GM10266 (cell line): ENCODE results near the gene ALDH3A1.

Experiments used
- DNase-seq: peaks from one replicate; pipeline ENCODE4 v3.0.0; 2012; ENCODE audit errors: extremely low spot score
- TF ChIP-seq, protein P1 (sequence below): IDR thresholded peaks from 2 replicates; pipeline ENCODE4 v1.5.1; 2012; ENCODE audit warnings: mild to moderate bottlenecking, low read depth; ENCODE audit not compliant: control insufficient read depth, insufficient read depth; ENCODE audit errors: missing control alignments

Gene ALDH3A1

DNA sequence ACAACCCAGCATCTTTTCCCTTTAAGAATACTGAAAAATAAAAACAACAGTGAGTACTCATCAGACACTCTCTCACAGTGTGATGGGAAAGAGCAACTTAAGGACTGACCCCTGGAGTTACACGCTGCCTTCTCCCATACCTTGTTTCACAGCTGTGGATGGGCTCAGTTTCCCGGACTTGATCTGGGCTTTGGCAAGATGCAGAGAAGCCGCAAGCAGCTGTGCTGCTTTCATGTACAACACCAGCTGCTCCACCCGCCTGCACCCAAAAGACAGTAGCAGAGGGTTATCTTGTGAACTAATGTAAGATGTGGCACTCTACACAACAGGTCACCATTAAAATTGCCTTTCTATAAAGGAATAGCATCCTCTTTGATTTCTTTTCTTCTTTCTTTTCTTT is 32.7 kb upstream of the ALDH3A1 start:
- DNase-seq, result no peak
- TF ChIP-seq, protein P1, sequence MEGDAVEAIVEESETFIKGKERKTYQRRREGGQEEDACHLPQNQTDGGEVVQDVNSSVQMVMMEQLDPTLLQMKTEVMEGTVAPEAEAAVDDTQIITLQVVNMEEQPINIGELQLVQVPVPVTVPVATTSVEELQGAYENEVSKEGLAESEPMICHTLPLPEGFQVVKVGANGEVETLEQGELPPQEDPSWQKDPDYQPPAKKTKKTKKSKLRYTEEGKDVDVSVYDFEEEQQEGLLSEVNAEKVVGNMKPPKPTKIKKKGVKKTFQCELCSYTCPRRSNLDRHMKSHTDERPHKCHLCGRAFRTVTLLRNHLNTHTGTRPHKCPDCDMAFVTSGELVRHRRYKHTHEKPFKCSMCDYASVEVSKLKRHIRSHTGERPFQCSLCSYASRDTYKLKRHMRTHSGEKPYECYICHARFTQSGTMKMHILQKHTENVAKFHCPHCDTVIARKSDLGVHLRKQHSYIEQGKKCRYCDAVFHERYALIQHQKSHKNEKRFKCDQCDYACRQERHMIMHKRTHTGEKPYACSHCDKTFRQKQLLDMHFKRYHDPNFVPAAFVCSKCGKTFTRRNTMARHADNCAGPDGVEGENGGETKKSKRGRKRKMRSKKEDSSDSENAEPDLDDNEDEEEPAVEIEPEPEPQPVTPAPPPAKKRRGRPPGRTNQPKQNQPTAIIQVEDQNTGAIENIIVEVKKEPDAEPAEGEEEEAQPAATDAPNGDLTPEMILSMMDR, result no peak

DNA sequence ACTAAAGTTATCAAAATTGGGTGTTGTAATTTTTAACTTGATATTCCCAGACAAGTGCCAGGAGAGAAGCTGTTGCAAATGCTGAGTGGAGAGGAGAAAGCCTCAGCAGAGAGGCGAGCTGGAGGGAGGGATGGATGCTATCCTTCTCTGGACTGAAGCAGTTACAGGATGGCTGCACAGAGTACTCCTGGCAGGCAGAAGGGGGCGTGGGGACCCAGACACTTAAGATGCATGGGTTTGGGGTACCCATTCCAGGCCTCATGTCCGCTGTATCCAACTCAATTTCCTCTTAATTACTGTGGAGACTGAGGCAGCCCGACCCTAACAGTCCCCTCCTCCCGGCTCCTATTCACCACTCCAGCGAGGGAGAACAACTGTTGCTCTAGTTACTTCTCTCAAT is 25.4 kb upstream of the ALDH3A1 start:
- TF ChIP-seq, protein P1, result no peak

DNA sequence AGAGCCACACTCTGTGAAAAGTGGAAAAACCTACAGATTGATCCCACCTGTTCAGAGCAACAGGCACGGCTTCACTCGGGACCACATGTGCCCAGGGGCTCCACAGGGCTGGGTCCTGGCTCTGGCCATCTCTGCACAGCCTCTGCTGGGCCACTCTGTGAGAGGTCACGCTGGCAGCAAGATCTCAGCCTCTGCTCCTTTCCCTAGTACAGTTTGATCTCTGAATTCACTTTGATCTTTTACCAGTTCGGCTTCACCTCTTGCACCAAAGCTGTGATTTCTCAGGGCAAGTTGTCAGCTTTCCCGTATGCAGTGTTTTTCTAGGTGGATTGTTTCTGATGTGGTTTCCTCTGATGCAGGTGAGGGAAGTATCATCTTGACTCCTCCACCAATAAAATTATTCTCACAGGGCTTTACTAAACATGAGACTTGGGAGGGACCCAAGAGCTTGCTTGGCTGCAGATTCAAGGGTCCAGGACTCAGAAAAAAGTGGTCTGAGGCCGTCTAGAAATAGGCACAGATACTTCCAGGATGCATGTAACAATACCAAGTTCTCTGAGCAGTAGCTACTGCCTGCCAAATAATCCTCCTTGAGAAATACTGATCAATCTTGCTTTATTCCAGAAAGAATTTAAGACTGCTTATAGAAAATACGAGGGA is 24.0 kb upstream of the ALDH3A1 start:
- TF ChIP-seq, protein P1, result no peak
- DNase-seq, result no peak

More for the DNA sequence above, 25.4 kb upstream of the ALDH3A1 start:
- DNase-seq, result no peak

DNA sequence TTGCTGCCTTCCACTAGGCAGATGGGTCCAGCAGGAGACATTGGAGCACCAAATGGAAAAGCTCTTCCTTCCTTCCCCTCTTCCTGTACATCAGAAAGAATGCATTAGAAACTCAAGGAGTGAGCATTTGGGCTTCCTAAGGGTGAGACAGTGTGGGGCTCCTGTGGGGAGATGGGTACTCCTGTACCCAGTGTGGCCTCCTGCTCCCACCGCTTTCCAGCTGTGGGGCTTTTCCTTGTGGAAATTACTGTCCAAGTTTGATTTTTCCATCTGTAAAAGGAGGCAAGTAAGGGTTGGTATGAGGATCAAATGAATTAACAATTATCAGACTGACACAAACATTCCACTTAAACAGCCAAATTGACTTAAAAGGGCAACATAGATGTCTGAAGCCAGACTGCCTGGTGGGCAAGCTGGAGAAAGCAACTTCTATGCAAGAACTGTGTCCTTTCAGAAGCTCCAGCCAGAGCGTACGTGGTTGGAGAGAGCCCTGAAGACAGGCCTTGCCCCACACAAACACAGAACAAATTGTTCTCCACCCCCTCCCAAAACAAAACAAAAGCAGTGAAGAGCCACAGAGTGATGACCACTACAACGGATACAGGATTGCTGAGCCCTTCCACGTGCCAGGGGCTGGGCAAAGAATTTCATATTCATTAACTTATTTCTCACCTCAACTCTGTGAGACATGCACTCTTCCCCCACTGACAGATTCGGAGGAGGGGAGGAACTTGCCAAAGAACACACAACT is 23.1 kb upstream of the ALDH3A1 start:
- TF ChIP-seq, protein P1, result no peak
- DNase-seq, result no peak

DNA sequence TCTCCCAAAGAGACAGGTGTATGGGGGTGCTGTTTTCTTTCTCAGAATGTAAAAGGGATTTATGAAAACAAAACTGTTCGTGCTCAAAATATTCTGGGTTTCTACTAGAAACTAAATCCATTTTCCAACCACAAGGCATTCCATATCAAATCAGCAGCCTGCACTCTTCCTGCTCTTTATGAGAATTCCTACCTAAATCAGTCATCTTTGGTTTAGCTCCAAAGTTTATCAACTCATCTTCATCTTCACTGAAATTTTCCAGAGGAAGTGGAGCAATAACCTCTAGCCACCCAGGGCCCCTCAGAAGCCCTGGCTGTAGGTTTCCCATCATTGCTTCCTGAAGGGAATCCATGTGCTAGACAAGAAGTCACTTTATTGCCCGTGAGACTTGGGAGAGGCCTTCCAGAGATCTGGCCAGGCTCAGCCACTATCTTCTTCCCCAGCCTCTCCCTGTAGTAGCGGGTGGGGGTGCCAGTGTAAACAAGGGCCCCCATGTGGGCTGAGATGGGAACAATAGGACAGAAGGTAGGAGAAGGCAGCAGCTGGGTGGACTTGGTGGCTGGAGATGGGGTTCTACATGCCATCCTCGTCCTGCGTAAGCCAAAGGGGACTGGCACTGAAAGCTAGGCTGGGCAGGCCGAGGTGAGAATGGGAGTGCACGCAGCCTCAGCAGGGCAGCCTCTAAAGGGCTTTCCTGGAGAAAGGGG is 22.0 kb upstream of the ALDH3A1 start:
- TF ChIP-seq, protein P1, result no peak
- DNase-seq, result no peak

DNA sequence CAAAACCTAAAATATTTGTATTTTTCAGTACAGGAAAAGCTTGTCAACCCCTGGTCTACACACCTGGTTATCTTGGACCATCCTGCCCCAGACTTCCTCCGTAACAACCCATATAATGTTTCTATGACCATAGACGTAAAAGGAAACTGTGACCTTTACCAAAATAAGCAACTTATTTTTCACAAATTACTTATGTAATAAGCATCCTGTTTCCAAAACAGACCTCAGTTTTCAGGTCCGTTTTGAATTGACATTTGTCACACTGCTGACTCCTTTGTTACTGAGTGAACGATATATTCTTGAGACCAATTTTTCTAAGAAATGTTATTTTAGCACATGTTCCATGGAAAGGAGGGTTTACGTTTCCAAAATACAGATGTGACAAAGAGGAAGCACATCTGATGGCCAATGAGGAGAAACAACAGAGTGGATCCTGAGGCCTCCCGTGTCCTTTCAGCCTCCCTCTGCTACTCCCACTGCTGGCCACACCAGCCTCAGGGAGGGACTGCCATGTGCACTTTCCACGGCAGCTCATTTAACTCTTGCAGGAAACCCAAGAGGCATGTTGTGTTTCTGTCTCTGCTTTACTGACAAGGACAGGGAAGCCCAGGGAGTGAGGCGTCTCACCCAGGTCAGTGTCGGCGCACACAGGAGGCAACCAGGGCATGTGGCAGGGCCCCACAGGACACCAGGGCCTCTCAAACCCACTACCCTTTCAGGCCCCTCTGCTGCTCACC is 20.1 kb upstream of the ALDH3A1 start:
- peak; percentile 44 for DNase-seq
- TF ChIP-seq, protein P1, result no peak
